ENCODE data around the gene CHD3. TPM values are rescaled to one million over a fixed set of nuclear protein-coding genes. Genes with fewer than 3 reads are reported as not detected.

Gene CHD3
- total RNA-seq, 4 donors from 2014 or later = 14.8 to 41.4 (median 31.3) TPM

GRCh38 chr17:7932483-7932891, 43.9 kb downstream of the CHD3 start:
- TF ChIP-seq CTCF (IDR thresholded peaks at IDR 0.05; ENCODE audit: low read depth) = no peak

GRCh38 chr17:7932949-7933348, 44.4 kb downstream of the CHD3 start:
- no peak for TF ChIP-seq CTCF (IDR thresholded peaks at IDR 0.05; ENCODE audit: low read depth)

- no peak for TF ChIP-seq CTCF (IDR thresholded peaks at IDR 0.05; ENCODE audit: low read depth)
Measured at GRCh38 chr17:7935859-7936258, 47.3 kb downstream of the CHD3 start.

- TF ChIP-seq CTCF (IDR thresholded peaks at IDR 0.05; ENCODE audit: low read depth) = no peak
Measured at GRCh38 chr17:7940034-7940433, 51.4 kb downstream of the CHD3 start.

GRCh38 chr17:7940743-7941142, 52.2 kb downstream of the CHD3 start:
- no peak for TF ChIP-seq CTCF (IDR thresholded peaks at IDR 0.05; ENCODE audit: low read depth)

GRCh38 chr17:7943291-7943690, 54.7 kb downstream of the CHD3 start:
- TF ChIP-seq CTCF (IDR thresholded peaks at IDR 0.05; ENCODE audit: low read depth) = no peak

GRCh38 chr17:7944326-7944725, 55.7 kb downstream of the CHD3 start:
- no peak for TF ChIP-seq CTCF (IDR thresholded peaks at IDR 0.05; ENCODE audit: low read depth)

Data from subcutaneous adipose tissue (tissue), 4 donors.